A549 (cell line): ENCODE data around the gene NRK. TPM values are rescaled to one million over a fixed set of nuclear protein-coding genes. Genes with fewer than 3 reads are reported as not detected.
"Not testable (repeated sequence)": the region's sequence is repeated elsewhere in the genome, so short reads cannot be mapped to it uniquely, and the experiment has no call there.

ENCODE experiments used
- ATAC-seq, 2 experiments: fragments of 200-7000 bp in 1 of 2; fragments of >200 bp in 1 of 2; cut with Nextera tagmentation in 1 of 2; cut with Tn5 transposase in 1 of 2; 3 replicates each; pipeline versions ENCODE4 v1.8.0 to v1.9.1; 2018 to 2020; ENCODE audit warnings: mild to moderate bottlenecking in 1 of 2, moderate library complexity in 1 of 2
- CTCF ChIA-PET: fragments of 300-600 bp; sonication (Branson Sonifier 250); formaldehyde crosslinking; extraction: SDS; loops from one replicate; lab custom pipeline; 2021; ENCODE audit warnings: antibody characterized with exemption, inconsistent platforms; lab: Yijun Ruan, JAX
- POLR2A ChIA-PET: fragments of 350-600 bp; formaldehyde crosslinking; extraction: SDS; loops from one replicate; lab custom pipeline; 2021; ENCODE audit warnings: antibody characterized with exemption, inconsistent platforms; lab: Yijun Ruan, JAX
- DNase-seq, 2 experiments: peaks; one replicate each; pipeline versions ENCODE4 v3.0.0 to v3.0.0-alpha.2; 2011 to 2016; ENCODE audit warnings: low read depth in 1 of 2, low spot score in 1 of 2
- FAIRE-seq: peaks from 2 replicates; lab custom pipeline; 2011; peaks lifted over from hg19 to GRCh38; lab: Jason Lieb, UNC
- H3K27ac ChIP-seq, 2 experiments: fragments of >200 bp; sonication (Bioruptor Twin); formaldehyde crosslinking; 3 replicates each; pipeline ENCODE4 v1.5.1; 2016 to 2017
- H3K4me1 ChIP-seq: fragments of >200 bp; sonication (Bioruptor Twin); formaldehyde crosslinking; 3 replicates; pipeline ENCODE4 v1.6.1; 2016
- H3K4me2 ChIP-seq: fragments of >200 bp; sonication (Bioruptor Twin); formaldehyde crosslinking; 3 replicates; pipeline ENCODE4 v1.6.1; 2016
- H3K4me3 ChIP-seq: fragments of >200 bp; sonication (Bioruptor Twin); formaldehyde crosslinking; 3 replicates; pipeline ENCODE4 v1.5.1; 2016
- H3K9me3 ChIP-seq: fragments of >200 bp; sonication (Bioruptor Twin); formaldehyde crosslinking; 3 replicates; pipeline ENCODE4 v1.6.1; 2016
- ATOH8 ChIP-seq: fragments of 250-450 bp; sonication (Bioruptor Pico); IDR thresholded peaks from 2 replicates; pipeline ENCODE4 v1.5.0; 2020; ENCODE audit warnings: low read depth, mild to moderate bottlenecking, moderate library complexity
- CBX8 ChIP-seq: fragments of 200-600 bp; sonication (generic); IDR thresholded peaks from 2 replicates; pipeline ENCODE4 v1.6.1; 2016
- CHD4 ChIP-seq: fragments of 200-600 bp; sonication (generic); IDR thresholded peaks from 2 replicates; pipeline ENCODE4 v1.6.1; 2016; ENCODE audit warnings: antibody characterized with exemption, mild to moderate bottlenecking, borderline replicate concordance
- EP300 ChIP-seq, 2 experiments: fragments of >200 bp; sonication (Bioruptor Twin); formaldehyde crosslinking; IDR thresholded peaks; 2 replicates in 1 of 2; 3 replicates in 1 of 2; pipeline ENCODE4 v1.6.1; 2016 to 2017
- GATA3 ChIP-seq: IDR thresholded peaks from 2 replicates; pipeline ENCODE4 v1.6.1; 2012; ENCODE audit warnings: borderline replicate concordance
- HEYL ChIP-seq: fragments of 250-450 bp; sonication (Bioruptor Pico); IDR thresholded peaks from 2 replicates; pipeline ENCODE4 v1.8.0; 2021; ENCODE audit warnings: mild to moderate bottlenecking, moderate library complexity
- HOXB13 ChIP-seq: fragments of 250-450 bp; sonication (Bioruptor Pico); IDR thresholded peaks from 2 replicates; pipeline ENCODE4 v1.5.0; 2020; ENCODE audit warnings: low read depth, mild to moderate bottlenecking, moderate library complexity
- JUN ChIP-seq, 2 experiments: fragments of >200 bp; sonication (Bioruptor Twin); formaldehyde crosslinking; IDR thresholded peaks; 2 replicates in 1 of 2; 3 replicates in 1 of 2; pipeline ENCODE4 v1.6.1; 2016 to 2017
- KDM1A ChIP-seq: fragments of 200-600 bp; sonication (generic); IDR thresholded peaks from 2 replicates; pipeline ENCODE4 v1.6.1; 2016; ENCODE audit warnings: low read depth, mild to moderate bottlenecking
- MAFK ChIP-seq: fragments of 450-650 bp; IDR thresholded peaks from 2 replicates; pipeline ENCODE4 v1.6.1; 2014; ENCODE audit not compliant: partially characterized antibody
- MAX ChIP-seq: IDR thresholded peaks from 2 replicates; pipeline ENCODE4 v1.6.1; 2012
- NPAS2 ChIP-seq: fragments of 250-450 bp; sonication (Bioruptor Pico); IDR thresholded peaks from 2 replicates; pipeline ENCODE4 v1.8.0; 2022; ENCODE audit warnings: mild to moderate bottlenecking, moderate library complexity, borderline replicate concordance
- PHF8 ChIP-seq: fragments of 200-600 bp; sonication (generic); IDR thresholded peaks from 2 replicates; pipeline ENCODE4 v1.6.1; 2016; ENCODE audit warnings: low read depth, mild to moderate bottlenecking, antibody characterized with exemption, moderate library complexity, borderline replicate concordance
- POLR2A ChIP-seq: IDR thresholded peaks from 2 replicates; pipeline ENCODE4 v1.6.1; 2012; ENCODE audit warnings: mild to moderate bottlenecking, low read length
- RAD21 ChIP-seq, 2 experiments: fragments of >200 bp in 1 of 2; sonication (Bioruptor Twin) in 1 of 2; formaldehyde crosslinking in 1 of 2; IDR thresholded peaks in 1 of 2; conservative IDR thresholded peaks in 1 of 2; 2 replicates in 1 of 2; 3 replicates in 1 of 2; pipeline ENCODE4 v1.6.1; 2012 to 2018; ENCODE audit warnings: inconsistent platforms in 1 of 2
- RARB ChIP-seq: fragments of 250-450 bp; sonication (Bioruptor Pico); IDR thresholded peaks from 2 replicates; pipeline ENCODE4 v1.8.0; 2021; ENCODE audit warnings: mild to moderate bottlenecking, moderate library complexity
- SREBF2 ChIP-seq: fragments of 450-650 bp; IDR thresholded peaks from 2 replicates; pipeline ENCODE4 v1.6.1; 2014; ENCODE audit warnings: mild to moderate bottlenecking, moderate library complexity
- WGBS: methylation state at CpG from one replicate; pipeline ENCODE4 v1.1.6; 2017; ENCODE audit errors: missing lambda C conversion rate; 5-methylcytosine and 5-hydroxymethylcytosine counted together
- polyA plus RNA-seq, 4 experiments: library from polyadenylated mRNA; depleted of rRNA in 3 of 4; stranded (reverse); fragments of >200 nt; fragmentation: RNase III in 1 of 4; extraction: RNeasy Plus Mini Kit Qiagen cat#74134 plus additional on column Dnase treatment in 1 of 4; gene quantifications; 2 replicates in 3 of 4; 3 replicates in 1 of 4; pipeline ENCODE4 v1.2.3, GENCODE V29; 2011 to 2017

NRK gene
- polyA plus RNA-seq, 2 of the 4 experiments (the other 2 are of a cell fraction), result not detected

- TF ChIP-seq JUN (IDR thresholded peaks at IDR 0.05) (no peak), RARB (CRISPR knock-in tag) (no peak)
Measured at GRCh38 chrX:105972690-105973386, 150.5 kb downstream of the NRK start (continued).

GRCh38 chrX:105973387-105973739, 151.0 kb downstream of the NRK start:
- ChIA-PET CTCF (no interaction called here), POLR2A (no interaction called here)
- no peak overlapping the region for H3K4me3 ChIP-seq
- H3K27ac ChIP-seq, result no peak overlapping the region
- ATAC-seq (no peak), FAIRE-seq (no peak), DNase-seq (no peak)
- no peak overlapping the region for H3K4me2 ChIP-seq
- no peaks in the 10 kb centered on the region for H3K4me1 ChIP-seq
- no peak for TF ChIP-seq NPAS2 (CRISPR knock-in tag)
- no peak for TF ChIP-seq MAFK
- TF ChIP-seq ATOH8 (CRISPR knock-in tag), result no peak
- TF ChIP-seq EP300 (IDR thresholded peaks at IDR 0.05), result no peak
- 0% methylated on average over 2 of the region's 3 CpGs for WGBS
- no peaks in the 10 kb centered on the region for H3K9me3 ChIP-seq

- no peak overlapping the region for H3K4me3 ChIP-seq
- peak in 1 of 2 experiments; percentile 7 for DNase-seq
- FAIRE-seq, result peak; percentile 46
- no peak overlapping the region for H3K27ac ChIP-seq
- H3K4me2 ChIP-seq, result no peak overlapping the region
- no peaks in the 10 kb centered on the region for H3K9me3 ChIP-seq
- ATAC-seq, result no peak
- no peaks in the 10 kb centered on the region for H3K4me1 ChIP-seq
- no peak for TF ChIP-seq ATOH8 (CRISPR knock-in tag)
- TF ChIP-seq RAD21 (conservative IDR thresholded peaks at IDR 0.05 in 1 of 2, IDR thresholded peaks at IDR 0.05 in 1 of 2), result peak; percentile 24 to 26; a peak in 2 of 5 replicates
- no peak for TF ChIP-seq HOXB13
- ChIA-PET CTCF (interaction anchor here (1.4 kb wide), 1 partner anchor 64 kb away, joined by 4 read pairs; no protein-coding TSS in a partner anchor), POLR2A (no interaction called here)
Measured at GRCh38 chrX:105975382-105975781, 153.0 kb downstream of the NRK start.

GRCh38 chrX:105981772-105982485, 159.6 kb downstream of the NRK start:
- Histone ChIP-seq H3K4me2 (no peak overlapping the region), H3K4me3 (no peak overlapping the region), H3K27ac (no peak overlapping the region), H3K4me1 (no peaks in the 10 kb centered on the region), H3K9me3 (no peaks in the 10 kb centered on the region)
- ChIA-PET POLR2A (no interaction called here), CTCF (no interaction called here)
- FAIRE-seq (no peak), ATAC-seq (no peak)
- 27% methylated on average over 12 of the region's 15 CpGs for WGBS
- TF ChIP-seq POLR2A, result no peak
- TF ChIP-seq GATA3, result no peak
- no peak for TF ChIP-seq CBX8
- TF ChIP-seq MAX, result no peak
- TF ChIP-seq KDM1A, result no peak
- TF ChIP-seq PHF8, result no peak
- no peak for TF ChIP-seq HEYL (CRISPR knock-in tag)
- no peak for TF ChIP-seq CHD4
- no peak for TF ChIP-seq SREBF2
- TF ChIP-seq HOXB13, result no peak
- TF ChIP-seq, all 56 proteins: peak for 0
- DNase-seq, result no peak

- ATAC-seq, H3K4me2 ChIP-seq, H3K9me3 ChIP-seq, H3K4me1 ChIP-seq, FAIRE-seq, DNase-seq, POLR2A ChIA-PET, H3K27ac ChIP-seq, CTCF ChIA-PET, H3K4me3 ChIP-seq: not testable (repeated sequence)
- 4% methylated on average over 5 of the region's 5 CpGs for WGBS
Measured at GRCh38 chrX:105988487-105988886, 166.1 kb downstream of the NRK start.
